GM19468 (cell line): ENCODE measurements around the gene LCN9.
"Not testable (repeated sequence)": the region's sequence is repeated elsewhere in the genome, so short reads cannot be mapped to it uniquely, and the experiment has no call there.

Experiments
- ATAC-seq: cut with Tn5 transposase; IDR thresholded peaks from one replicate; pipeline ENCODE4 v1.9.1; 2021; ENCODE audit warnings: mild to moderate bottlenecking, moderate library complexity, moderate number of reproducible peaks; ENCODE audit not compliant: unreplicated experiment; ENCODE audit errors: extremely low read depth

LCN9 gene

DNA sequence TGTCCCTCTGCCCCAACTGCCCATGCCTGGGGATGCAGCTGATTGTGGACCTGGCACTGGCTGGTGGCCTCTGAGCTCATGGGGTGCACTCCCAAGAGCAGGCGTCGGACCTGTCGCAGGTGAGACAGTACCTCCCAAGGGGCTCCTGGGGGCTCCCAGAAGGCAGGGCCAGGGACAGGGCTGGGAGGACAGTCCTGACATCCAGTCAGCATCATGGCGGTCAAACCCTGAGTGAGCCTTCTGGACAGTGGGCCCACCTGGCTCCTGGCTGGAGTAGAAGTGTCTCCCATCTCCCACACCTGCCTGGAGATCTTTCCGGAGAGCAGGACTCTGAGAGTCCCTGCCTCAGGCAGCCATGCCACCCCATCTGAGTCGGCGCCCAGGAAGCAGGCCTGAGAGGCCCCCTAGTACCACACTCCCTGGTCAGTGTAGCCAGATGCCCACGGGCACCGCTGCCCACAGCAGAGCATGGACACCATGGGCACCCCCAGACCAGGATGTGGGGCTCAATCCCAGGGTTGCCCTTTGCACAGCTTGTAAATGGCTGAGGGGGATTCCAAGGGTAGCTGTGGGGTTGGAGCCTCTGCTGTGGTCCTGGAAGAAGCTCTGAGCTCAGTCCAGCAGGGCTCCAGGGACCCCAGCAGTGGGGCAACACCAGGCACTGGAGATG lies 6.6 kb downstream of the LCN9 start:
- no peak for ATAC-seq

DNA sequence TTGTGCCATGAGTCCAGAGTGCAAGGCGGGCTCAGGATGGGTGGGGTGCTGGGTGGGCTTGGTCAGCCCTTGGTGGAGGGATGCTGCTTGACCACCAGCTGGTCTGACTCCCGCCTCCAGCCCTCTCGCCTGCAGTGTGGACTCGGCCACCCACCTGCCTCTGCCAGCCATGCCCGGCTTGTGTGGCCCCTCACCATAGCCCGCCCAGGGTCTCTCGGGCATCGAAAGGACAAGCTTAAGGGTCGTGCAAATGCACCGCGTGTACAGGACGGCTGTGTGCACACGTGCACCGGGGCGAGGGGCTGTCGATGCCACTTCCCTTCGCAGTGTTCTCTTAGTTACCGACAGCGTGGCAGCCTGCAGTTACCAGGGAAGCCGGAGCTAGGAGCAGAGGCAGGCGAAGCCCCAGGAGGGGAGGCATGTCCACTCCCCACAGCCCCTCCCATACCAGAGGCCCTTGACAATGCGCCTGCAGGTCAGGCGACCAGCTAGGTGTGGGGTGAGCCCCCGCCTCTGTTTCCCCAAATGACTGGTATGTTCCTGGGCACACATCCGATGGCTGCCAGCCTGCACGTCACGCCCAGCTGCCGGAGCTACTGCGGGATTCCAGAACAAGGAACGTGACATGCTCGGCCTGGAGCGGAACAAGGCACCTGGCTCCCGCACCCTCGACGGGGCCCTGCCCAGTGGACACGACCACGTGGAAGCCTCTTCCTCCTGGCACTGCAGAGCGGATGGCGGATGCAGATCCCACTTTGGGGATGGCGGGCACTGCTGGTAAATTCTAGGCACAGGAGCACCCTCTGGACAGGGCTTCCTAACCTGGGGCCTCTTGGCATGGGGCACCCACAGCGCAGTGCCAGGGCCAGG lies 7.8 kb downstream of the LCN9 start:
- ATAC-seq, result no peak

DNA sequence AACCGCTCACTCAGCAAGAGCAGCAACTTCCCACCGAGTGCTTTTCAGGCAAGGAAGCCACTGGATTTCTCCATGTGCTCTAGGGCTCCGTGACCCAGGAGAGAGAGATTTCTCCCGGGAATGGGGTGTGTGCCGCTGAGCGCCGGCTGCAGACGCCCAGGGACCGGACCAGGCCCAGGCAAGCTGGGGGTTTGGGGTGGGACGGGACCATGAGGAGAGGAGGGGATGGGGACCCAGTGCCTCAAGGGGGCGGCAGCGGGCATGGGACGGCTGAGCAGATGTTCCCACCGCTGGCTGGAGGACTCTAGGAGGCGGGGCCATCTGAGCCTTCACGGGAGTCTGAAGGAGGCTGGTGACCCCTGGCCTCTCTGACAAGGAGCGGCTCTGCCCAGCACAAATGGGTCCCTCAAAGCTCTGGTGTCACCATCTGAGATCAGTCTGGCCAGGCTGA lies 8.5 kb downstream of the LCN9 start:
- no peak for ATAC-seq

DNA sequence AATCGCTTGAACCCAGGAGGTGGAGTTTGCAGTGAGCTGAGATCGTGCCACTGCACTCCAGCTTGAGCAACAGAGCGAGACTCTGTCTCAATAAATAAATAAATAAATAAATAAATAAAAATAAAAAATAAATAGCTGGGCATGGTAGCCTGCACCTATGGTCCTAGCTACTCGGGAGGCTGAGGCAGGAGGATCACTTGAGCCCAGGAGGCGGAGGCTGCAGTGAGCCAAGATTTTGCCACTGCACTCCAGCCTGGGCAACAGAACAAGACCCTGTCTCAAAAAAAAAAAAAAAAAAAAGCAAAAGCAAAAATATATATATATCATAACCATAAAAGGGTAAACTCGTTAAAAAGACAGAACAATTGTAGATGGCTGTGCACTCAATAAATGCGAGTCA lies 9.7 kb downstream of the LCN9 start:
- not testable (repeated sequence) for ATAC-seq

DNA sequence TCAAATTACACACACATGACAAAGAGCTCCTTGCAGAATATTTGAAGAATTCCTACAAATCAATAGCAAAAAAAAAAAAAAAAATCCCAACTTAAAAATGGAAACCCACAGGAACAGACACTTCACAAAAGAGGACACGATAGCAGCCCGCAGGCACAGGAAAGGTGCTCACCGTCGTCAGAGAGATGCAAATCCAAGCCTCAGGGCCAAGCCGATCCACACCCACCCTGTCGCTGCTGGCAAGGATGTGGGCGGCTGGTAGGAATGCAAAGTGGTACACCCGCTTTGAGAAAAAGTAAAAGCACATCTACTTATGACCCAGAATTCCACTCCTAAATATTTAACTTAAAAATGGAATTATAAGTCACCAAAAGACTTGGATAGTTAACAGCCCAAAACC lies 10.8 kb downstream of the LCN9 start:
- no peak for ATAC-seq

DNA sequence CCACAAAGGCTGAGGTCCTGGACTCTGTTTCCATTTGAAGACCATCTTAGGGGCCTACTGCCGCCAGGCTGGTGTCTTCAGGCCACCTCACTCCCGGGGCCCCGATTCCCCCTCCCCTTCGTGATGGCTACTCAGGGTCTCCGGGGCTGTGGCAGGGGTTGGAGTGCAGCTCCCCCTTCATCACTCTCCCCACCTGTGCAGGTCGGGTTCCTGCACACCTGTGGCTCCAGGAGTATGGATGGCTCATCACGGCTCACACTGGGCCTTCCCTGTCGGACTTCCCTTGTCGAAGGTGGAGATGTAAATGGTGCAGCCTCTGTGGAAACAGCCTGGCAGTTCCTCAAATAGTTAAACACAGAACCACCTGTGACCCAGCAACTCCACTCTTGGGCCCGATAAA lies 11.9 kb downstream of the LCN9 start:
- ATAC-seq, result no peak

DNA sequence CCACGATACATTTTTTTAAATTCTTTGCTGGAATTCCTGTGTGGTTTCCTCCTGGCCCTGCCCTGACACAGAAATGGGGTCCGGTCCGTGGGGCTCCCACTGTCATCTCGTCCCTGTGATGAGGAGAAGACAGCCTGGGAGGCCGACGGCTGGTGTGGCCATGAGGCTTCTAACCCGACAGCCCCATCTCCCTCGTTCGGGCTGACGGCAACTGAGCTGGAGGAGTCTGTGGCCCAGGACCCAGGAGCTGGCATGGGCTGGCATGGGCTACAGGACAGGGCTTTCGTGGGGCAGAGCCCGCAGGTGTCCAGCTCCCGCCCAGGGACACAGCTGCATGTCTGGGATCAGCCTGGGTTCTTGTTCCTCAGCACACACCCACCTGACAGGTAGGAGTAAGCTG lies 13.8 kb downstream of the LCN9 start:
- no peak for ATAC-seq

DNA sequence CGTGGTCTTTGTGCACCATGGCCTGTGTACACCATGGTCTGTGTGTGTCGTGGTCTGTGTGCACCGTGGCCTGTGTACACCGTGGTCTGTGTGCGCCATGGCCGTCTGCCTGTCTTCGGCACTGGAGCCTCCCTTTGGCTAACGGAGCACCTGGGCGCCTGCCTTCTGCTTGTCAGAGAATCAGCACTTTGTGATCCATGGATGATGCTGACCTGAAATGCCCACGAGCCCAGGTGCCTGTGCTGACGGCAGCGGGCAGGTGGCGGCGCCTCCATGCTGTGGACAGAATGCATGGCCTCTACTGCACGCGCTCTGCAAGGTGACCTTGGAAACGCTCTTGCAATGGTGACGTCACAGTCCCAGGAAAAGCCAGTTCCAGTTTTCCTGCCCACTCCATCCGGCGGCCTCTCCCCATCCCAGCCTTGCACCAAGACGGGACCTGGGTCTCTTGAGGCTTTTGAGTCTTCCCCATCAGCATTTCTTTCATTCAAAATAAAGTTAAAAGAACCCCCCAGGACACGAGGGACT lies 14.6 kb downstream of the LCN9 start:
- no peak for ATAC-seq

DNA sequence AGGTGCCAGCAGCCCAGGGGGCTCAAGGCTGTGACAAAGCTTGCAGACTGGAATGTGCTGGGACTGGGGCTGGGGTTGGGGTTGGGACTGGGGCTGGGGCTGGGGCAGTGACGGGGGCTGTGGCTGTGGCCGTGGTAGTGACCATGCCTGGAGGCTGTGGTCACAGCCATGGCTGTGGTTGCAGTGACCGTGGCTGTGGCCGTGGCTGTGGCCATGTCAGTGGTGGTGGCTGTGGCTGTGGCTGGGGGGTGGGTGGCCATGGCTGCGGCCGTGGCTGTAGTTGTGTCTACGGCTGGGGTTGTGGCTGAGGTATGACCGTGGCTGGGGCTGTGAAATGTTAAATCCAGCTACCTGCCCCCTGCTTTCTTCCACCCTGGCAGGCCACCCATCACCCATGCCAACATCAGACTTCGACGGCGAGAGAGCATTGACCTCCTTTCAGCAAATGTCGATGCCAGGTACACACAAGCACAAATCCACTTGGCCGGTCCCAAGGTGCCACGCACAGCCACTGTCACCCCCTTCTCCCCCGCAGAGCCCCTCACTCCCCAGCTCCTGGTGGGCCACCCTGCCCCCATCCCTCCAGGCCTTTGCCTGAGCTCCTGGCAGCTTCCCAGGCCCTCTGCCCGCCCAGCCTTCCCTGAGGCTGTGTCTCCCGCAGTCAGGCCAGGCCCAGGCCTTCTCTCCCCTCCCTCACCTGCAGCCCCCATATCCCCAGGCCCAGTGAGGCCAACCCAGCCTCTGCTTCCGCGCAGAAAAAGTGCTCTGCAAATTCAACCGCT lies 15.3 kb downstream of the LCN9 start:
- ATAC-seq, result no peak

DNA sequence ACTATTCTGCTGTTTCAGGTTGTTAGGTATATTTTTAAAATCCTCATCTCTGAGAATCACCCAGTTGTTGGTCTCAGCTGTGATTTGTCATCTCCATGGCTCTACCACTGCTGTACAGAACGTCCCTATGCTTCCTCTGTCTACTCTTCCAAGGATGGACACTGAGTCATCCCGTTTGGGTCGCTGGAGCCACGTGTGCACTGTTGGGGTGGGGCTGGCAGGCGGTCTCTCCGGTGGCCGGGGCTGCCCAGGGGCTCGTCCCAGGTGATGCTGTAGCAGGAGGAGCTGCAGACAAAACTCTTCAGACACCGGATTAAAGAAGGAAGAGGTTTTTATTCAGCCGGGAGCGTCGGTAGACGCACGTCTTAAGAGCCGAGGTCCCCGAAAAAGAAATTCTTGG lies 16.9 kb downstream of the LCN9 start:
- no peak for ATAC-seq

DNA sequence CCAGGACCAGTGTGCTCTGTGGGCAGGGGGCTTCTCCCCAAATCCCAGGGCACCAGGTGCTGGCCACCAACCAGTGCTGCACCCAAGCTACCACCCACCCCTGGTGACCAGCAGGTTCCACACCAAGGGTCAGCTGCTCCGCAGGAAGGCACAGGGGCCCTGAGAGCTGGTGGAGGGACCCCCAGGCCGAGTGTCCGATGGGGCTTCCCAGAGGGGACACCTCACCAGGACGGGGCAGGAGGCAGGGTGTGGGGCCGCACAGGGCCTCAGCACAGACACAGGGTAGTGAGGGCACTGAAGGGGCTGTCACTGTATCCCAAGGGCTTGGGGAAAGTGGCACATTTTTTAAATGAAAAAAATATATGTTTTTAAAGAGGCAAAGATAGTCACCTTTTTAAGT lies 18.1 kb downstream of the LCN9 start:
- ATAC-seq, result no peak

DNA sequence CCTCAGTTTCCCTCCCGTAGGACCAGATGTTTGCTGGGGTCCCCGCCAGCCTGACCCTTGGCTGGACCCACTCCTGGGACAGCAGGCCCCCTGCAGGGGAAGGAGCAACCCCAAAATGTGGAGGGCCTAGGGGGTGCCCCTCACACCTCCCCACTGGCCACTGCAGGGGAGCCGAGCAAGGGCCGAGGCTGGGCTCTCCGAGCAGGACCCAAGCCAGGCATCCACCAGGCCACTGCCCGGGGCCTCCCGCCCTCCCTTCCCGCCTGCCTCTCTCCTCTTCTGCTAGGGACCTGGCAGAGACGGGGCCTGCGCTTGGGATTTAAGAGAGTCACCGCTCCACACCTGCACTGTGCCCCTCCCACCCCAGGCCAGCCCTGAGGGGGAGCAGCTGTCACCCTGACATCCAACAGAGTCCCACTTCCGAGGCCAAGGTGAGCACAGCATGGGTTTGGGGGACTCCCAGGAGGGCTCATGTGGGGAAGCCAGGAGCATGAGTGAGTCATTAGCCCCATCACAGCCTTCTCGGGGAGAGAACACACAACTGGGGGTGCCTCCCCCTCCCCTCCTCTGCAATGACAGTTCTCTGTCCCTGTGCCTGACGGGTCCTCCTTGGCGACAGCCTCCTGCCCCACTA lies 20.4 kb downstream of the LCN9 start:
- no peak for ATAC-seq

DNA sequence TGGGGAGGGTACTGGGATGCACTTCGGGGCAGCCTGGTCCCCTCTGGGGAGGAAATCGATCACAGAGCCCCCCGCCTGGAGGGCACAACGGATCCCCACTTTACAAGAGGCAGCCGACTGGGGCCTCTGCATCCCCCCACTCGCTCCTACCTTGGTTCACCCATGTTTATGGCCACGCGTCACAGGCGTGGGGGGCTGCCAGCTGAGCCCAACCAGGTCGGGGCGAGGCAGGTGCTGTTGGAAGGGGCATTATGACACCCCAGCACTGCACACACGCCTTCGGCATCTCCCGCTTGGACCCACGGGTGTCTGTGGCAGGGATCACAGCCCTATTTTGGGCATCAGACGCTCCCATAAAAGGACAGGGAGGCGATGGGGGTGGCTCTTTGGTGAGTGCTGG lies 21.6 kb downstream of the LCN9 start:
- no peak for ATAC-seq

DNA sequence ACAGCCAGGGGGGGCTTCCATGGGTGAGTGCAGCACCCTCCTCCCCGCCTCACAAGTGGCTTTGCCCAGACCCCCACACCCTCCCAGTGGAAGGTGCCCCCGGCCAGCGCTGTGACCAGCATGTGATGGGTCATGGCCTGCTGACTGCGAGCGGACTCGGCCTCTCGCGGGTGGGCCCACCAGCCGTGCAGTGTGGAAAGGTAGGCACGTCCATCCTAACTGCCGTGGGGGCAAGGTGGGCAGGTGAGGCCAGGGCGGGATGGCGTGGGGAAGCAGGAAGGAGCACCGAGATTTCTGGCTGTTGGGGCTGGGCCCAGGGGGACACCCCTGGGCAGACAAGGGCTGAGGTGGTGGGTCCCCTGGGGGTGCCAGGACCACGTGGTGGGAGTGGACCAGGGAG lies 24.1 kb downstream of the LCN9 start:
- no peak for ATAC-seq

DNA sequence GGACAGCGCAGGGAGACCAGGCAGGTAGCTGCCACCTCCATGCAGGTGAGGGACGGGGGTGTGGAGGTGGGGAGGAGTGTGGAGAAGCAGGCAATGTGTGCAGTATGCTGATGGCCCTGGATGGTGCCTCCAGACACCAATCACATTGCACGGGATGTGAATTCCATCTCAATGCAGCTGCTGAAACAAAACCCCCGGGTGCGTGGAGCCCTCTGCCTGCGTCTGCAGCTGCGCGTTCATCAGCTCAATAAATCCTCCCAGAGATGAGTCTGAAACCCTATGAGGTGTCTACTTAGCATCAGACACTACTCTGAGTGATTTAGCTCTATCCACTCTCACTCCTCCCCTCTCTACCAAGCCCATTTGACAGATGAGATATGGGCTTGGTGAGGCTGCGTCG lies 25.9 kb downstream of the LCN9 start:
- no peak for ATAC-seq

DNA sequence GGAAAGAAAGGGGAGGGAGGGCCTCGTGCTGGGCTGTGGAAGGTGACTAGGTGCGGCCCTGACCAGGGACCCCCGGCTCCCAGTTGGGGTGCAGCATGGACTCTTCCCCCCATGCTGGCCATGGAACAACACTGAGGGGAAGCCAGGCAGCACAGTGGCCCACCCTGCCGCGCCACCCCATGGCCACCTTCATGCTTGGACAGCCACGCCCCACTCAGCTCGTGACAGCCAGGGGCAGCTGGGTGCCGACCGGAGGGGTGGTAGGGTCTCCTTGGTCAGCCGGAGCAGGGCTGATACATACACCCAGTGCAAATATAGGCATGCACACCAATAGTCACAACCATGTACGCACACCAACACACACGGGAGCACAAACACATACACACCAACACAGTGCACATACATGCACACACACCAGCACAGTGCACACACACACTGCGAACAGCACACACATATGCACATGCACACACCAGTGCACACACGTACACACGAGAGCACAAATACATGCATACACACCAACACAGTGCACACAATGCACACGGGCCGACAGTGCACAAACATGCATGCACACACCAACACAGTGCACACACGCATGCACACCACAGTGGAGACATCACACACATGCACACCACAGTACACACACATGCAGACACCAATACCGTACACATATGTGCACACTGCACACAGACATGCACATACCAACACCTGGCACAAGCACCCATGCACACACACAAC lies 27.9 kb downstream of the LCN9 start:
- ATAC-seq, result no peak

DNA sequence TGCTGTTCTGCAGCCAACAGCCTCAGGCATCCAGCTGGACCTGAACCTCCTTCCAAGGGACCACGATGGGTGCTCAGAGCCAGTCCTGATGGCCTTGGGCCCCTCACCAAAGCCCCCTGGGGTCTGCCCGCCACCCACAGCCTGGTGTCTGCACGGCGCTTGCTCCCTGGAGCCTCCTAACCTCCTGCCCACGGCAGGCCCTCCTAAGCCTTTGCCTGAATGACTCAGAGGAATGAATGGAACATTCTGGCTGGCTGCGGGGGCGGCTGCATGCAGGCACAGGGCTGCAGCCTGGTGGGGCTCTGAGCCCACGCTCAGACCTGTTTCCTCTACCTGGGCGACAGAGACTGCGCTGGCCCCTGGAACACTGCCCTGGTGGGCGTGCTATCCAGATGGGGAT lies 29.3 kb downstream of the LCN9 start:
- no peak for ATAC-seq

DNA sequence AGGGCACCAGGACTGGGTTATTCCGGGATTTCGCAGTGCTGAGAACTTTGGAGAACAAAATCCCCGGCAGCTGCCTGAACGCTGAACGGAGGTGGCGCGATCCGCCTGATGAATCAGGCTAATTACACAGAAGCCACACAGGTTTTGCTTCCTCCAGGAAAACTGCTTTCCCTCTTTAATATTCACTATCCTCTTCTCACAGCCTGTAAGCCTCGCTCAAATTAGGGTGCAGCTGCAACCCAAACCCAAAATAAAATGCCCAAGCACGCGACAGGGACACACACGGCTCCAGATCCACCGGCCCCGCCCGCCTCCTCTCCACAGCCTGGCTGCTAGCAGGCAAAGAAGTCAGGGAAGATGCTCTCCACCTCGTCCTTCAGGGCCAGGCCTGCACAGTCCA lies 30.2 kb downstream of the LCN9 start:
- no peak for ATAC-seq

DNA sequence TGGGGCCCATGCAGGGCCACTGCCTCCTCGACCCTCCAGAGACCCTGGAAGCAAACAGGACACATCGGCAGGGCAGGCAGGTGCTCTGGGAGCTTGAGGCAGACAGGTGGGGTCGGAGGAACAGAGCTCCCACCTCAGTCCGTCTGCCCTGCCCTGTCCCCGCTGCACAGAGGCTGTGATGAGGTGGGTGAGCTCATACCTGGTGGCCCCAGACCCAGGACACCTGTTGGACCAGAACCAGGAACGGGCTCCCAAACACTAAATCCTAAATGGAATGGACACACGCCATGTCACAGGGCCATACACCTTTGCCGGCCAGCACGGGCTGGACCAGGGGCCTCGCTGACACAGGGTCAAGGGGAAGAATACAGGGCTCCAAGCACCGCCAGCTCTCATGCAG lies 30.7 kb downstream of the LCN9 start:
- no peak for ATAC-seq

DNA sequence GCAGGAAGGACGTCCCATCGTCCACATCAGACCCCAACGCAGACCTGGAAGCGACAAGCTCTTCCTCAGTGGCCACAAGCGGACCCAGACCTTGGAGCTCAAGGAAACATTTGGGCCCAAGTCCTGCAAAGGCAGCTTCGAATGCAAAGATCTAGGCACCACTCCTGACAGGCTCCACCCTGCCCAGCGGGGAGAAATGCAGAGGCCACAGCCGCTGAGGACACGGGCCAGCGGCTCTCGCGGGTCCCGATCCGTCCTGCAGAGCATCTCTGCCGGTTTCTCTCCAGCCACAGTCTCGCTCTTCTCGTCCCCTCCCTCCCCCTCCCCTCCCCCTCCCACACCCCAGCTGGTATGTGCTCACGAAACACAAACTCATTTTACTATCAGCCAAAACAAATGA lies 31.3 kb downstream of the LCN9 start:
- no peak for ATAC-seq
